NCI-H748 (cell line): ENCODE results near the gene FANK1.

ENCODE experiments used
- DNase-seq: peaks from one replicate; lab custom pipeline; 2025; ENCODE audit not compliant: unreplicated experiment; lab: John Stamatoyannopoulos, UW

FANK1 gene

GRCh38 chr10:125984346-125984745 is 88.0 kb downstream of the FANK1 start:
- no peak for DNase-seq

- DNase-seq = no peak
These were observed 88.6 kb downstream of the FANK1 start for GRCh38 chr10:125984865-125985495.

GRCh38 chr10:125985557-125986240 is 89.3 kb downstream of the FANK1 start:
- no peak for DNase-seq

- DNase-seq = no peak
These were observed 93.4 kb downstream of the FANK1 start for GRCh38 chr10:125989791-125990190.

- DNase-seq = no peak
These were observed 94.6 kb downstream of the FANK1 start for GRCh38 chr10:125990974-125991373.

- no peak for DNase-seq
These were observed 95.0 kb downstream of the FANK1 start for GRCh38 chr10:125991392-125991791.

GRCh38 chr10:125992254-125992653 is 95.9 kb downstream of the FANK1 start:
- no peak for DNase-seq

- no peak for DNase-seq
These were observed 98.2 kb downstream of the FANK1 start for GRCh38 chr10:125994601-125995000.

- DNase-seq = no peak
These were observed 99.5 kb downstream of the FANK1 start for GRCh38 chr10:125995726-125996304.

- no peak for DNase-seq
These were observed 101.2 kb downstream of the FANK1 start for GRCh38 chr10:125997586-125997985.

GRCh38 chr10:125999694-126000093 is 103.3 kb downstream of the FANK1 start:
- DNase-seq = no peak

GRCh38 chr10:126001576-126001975 is 105.2 kb downstream of the FANK1 start:
- DNase-seq = no peak

GRCh38 chr10:126004752-126005151 is 108.4 kb downstream of the FANK1 start:
- DNase-seq = no peak

- no peak for DNase-seq
These were observed 109.9 kb downstream of the FANK1 start for GRCh38 chr10:126006264-126006663.

GRCh38 chr10:126006906-126007305 is 110.5 kb downstream of the FANK1 start:
- peak; percentile 14 for DNase-seq

GRCh38 chr10:126009650-126010049 is 113.3 kb downstream of the FANK1 start:
- DNase-seq = no peak

- no peak for DNase-seq
These were observed 115.6 kb downstream of the FANK1 start for GRCh38 chr10:126011995-126012394.

GRCh38 chr10:126012485-126012884 is 116.1 kb downstream of the FANK1 start:
- DNase-seq = no peak

- peak; percentile 64 for DNase-seq
These were observed 117.3 kb downstream of the FANK1 start for GRCh38 chr10:126013489-126014281.

GRCh38 chr10:126014309-126014708 is 117.9 kb downstream of the FANK1 start:
- no peak for DNase-seq

- DNase-seq = no peak
These were observed 119.0 kb downstream of the FANK1 start for GRCh38 chr10:126015413-126015812.
